ENCODE measurements around the gene MVB12B.
A peak's percentile ranks its signal among the peaks of the same experiment; 100 is the strongest.

The MVB12B gene

GRCh38 chr9:126510564-126510963 lies 183.9 kb downstream of the MVB12B start:
- DNase-seq, result no peak

- DNase-seq, result no peak
These were observed 184.8 kb downstream of the MVB12B start for GRCh38 chr9:126511411-126511810.

- no peak for DNase-seq
These were observed 186.8 kb downstream of the MVB12B start for GRCh38 chr9:126513159-126514036.

- DNase-seq, result peak; percentile 8
These were observed 187.6 kb downstream of the MVB12B start for GRCh38 chr9:126514037-126514821.

GRCh38 chr9:126515001-126515872 lies 188.6 kb downstream of the MVB12B start:
- no peak for DNase-seq

- DNase-seq, result no peak
These were observed 189.4 kb downstream of the MVB12B start for GRCh38 chr9:126515873-126516505.

- no peak for DNase-seq
These were observed 189.9 kb downstream of the MVB12B start for GRCh38 chr9:126516561-126516935.

GRCh38 chr9:126516936-126517832 lies 190.6 kb downstream of the MVB12B start:
- no peak for DNase-seq

GRCh38 chr9:126517833-126518356 lies 191.3 kb downstream of the MVB12B start:
- DNase-seq, result no peak

- no peak for DNase-seq
These were observed 192.1 kb downstream of the MVB12B start for GRCh38 chr9:126518763-126519162.

GRCh38 chr9:126519660-126520420 lies 193.2 kb downstream of the MVB12B start:
- no peak for DNase-seq

- DNase-seq, result no peak
These were observed 193.8 kb downstream of the MVB12B start for GRCh38 chr9:126520453-126520852.

GRCh38 chr9:126521089-126521488 lies 194.5 kb downstream of the MVB12B start:
- DNase-seq, result no peak

- no peak for DNase-seq
These were observed 194.9 kb downstream of the MVB12B start for GRCh38 chr9:126521551-126521950.

GRCh38 chr9:126521976-126522590 lies 195.5 kb downstream of the MVB12B start:
- DNase-seq, result no peak

GRCh38 chr9:126522612-126523356 lies 196.2 kb downstream of the MVB12B start:
- DNase-seq, result no peak

GRCh38 chr9:126523611-126524111 lies 197.0 kb downstream of the MVB12B start:
- DNase-seq, result no peak

GRCh38 chr9:126524353-126525077 lies 197.9 kb downstream of the MVB12B start:
- DNase-seq, result no peak

All from NCI-H1694 (cell line).